Measurements from ENCODE around the gene SORCS3. TPM values are rescaled to one million over a fixed set of nuclear protein-coding genes. Genes with fewer than 3 reads are reported as not detected.

The SORCS3 gene
- total RNA-seq, 1 experiment from 2014 or later: not detected

DNA sequence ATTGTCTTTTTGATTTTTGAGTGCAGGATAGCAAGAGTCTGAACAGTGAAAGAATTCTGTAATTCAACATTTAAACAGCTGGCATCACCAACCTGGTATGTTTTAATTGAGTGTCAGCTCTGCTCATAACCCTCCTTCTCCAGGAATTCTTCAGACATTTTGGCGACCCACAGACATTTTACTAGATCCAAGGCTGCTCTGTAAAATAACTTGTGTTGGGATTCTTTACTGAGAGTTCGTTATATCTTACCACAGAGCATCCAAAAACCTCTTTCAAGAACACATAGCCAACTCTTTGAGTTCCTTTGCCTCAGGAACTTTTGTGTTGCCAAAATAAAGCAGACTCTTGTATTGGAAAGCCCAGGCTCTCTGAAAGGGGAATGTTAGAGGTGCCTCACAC is 27.7 kb upstream of the SORCS3 start:
- no peaks in the 10 kb centered on the region for H3K9me3 ChIP-seq (ENCODE audit: control insufficient read depth in 1 of 2, insufficient read depth in 1 of 2, low read depth in 1 of 2, low read length in 2 of 2)
- ChIA-PET RAD21 (ENCODE audit: low non-redundant PET in 1 of 2, low total read pairs in 2 of 2, uncharacterized antibody in 2 of 2, unreplicated experiment in 2 of 2) (interaction anchor here in 1 of 2 experiments (1.3 kb wide), 1 partner anchor 207 kb away, joined by 4 read pairs; no protein-coding TSS in a partner anchor), CTCF (interaction anchor here (0.7 to 3.5 kb wide), 8 partner anchors 9 to 910 kb away, joined by 3 to 13 read pairs (median 4); no protein-coding TSS in a partner anchor), POLR2A (no interaction called here)
- ATAC-seq (no peak), DNase-seq (ENCODE audit: low read depth, low spot score) (no peak)
- no TSS peak for BruUV-seq (replicated peaks)
- peaks cover 39% of the 10 kb centered on the region; the same call in 1 of the 2 replicates for H3K27me3 ChIP-seq (ENCODE audit: insufficient read depth, low read length)
- no peak overlapping the region for H3K4me2 ChIP-seq (ENCODE audit: low read length)
- no peaks in the 10 kb centered on the region for H3K79me2 ChIP-seq (ENCODE audit: insufficient read depth, low read length)
- no peaks in the 10 kb centered on the region for H4K20me1 ChIP-seq (ENCODE audit: insufficient read depth)
- H3K36me3 ChIP-seq (ENCODE audit: control insufficient read depth in 1 of 2, insufficient read depth in 2 of 2, low read length in 2 of 2): no peaks in the 10 kb centered on the region
- intact Hi-C loops (cut with micrococcal nuclease): no loop called here
- no peaks in the 10 kb centered on the region for H3K4me1 ChIP-seq (ENCODE audit: control insufficient read depth in 1 of 2, insufficient read depth in 2 of 2, low read length in 2 of 2)
- no peak overlapping the region for H3K4me3 ChIP-seq (replicated peaks in 1 of 2; ENCODE audit: low read depth in 1 of 2, low read length in 2 of 2)
- no peak overlapping the region for H3K27ac ChIP-seq (ENCODE audit: low read depth, low read length)
- TF ChIP-seq RAD21 (IDR thresholded peaks at IDR 0.05; ENCODE audit: low read depth) (no peak), POLR2A (IDR thresholded peaks at IDR 0.05; ENCODE audit: borderline replicate concordance, extremely low read depth, insufficient read depth, insufficient read length) (no peak), TCF7L2 (IDR thresholded peaks at IDR 0.05; ENCODE audit: borderline replicate concordance, extremely low read depth, insufficient read depth, insufficient read length) (no peak), EGR1 (IDR thresholded peaks at IDR 0.05; ENCODE audit: low read depth) (no peak), SIN3A (IDR thresholded peaks at IDR 0.05; ENCODE audit: low read depth) (no peak), ZNF274 (IDR thresholded peaks at IDR 0.05; ENCODE audit: low read depth, low read length) (no peak), JUND (IDR thresholded peaks at IDR 0.05) (no peak), EZH2phosphoT487 (IDR thresholded peaks at IDR 0.05; ENCODE audit: borderline replicate concordance) (no peak), SP1 (IDR thresholded peaks at IDR 0.05; ENCODE audit: low read depth) (no peak), CEBPB (IDR thresholded peaks at IDR 0.05; ENCODE audit: low read depth) (no peak), POLR2AphosphoS5 (IDR thresholded peaks at IDR 0.05; ENCODE audit: low read depth, low read length) (no peak)
- TF ChIP-seq, protein P1, sequence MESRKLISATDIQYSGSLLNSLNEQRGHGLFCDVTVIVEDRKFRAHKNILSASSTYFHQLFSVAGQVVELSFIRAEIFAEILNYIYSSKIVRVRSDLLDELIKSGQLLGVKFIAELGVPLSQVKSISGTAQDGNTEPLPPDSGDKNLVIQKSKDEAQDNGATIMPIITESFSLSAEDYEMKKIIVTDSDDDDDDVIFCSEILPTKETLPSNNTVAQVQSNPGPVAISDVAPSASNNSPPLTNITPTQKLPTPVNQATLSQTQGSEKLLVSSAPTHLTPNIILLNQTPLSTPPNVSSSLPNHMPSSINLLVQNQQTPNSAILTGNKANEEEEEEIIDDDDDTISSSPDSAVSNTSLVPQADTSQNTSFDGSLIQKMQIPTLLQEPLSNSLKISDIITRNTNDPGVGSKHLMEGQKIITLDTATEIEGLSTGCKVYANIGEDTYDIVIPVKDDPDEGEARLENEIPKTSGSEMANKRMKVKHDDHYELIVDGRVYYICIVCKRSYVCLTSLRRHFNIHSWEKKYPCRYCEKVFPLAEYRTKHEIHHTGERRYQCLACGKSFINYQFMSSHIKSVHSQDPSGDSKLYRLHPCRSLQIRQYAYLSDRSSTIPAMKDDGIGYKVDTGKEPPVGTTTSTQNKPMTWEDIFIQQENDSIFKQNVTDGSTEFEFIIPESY (IDR thresholded peaks at IDR 0.05; ENCODE audit: extremely low read depth, insufficient replicate concordance, low read length): no peak
- TF ChIP-seq, protein P2, sequence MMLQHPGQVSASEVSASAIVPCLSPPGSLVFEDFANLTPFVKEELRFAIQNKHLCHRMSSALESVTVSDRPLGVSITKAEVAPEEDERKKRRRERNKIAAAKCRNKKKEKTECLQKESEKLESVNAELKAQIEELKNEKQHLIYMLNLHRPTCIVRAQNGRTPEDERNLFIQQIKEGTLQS (IDR thresholded peaks at IDR 0.05): no peak
- TF ChIP-seq, protein P3, sequence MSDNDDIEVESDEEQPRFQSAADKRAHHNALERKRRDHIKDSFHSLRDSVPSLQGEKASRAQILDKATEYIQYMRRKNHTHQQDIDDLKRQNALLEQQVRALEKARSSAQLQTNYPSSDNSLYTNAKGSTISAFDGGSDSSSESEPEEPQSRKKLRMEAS (IDR thresholded peaks at IDR 0.05): no peak
- H2AFZ ChIP-seq (ENCODE audit: low read depth, low read length, poor library complexity, severe bottlenecking): no peak overlapping the region
- no peak overlapping the region for H3K9ac ChIP-seq (ENCODE audit: low read length)
- H3K9me2 ChIP-seq (ENCODE audit: insufficient read depth): no peaks in the 10 kb centered on the region
